Liver (tissue), 9 donors: Measurements from ENCODE around the gene TEX53. TPM values are rescaled to one million over a fixed set of nuclear protein-coding genes. Genes with fewer than 3 reads are reported as not detected.

Experiments used
- DNase-seq: peaks from one replicate; pipeline ENCODE4 v3.0.0-alpha.2; 2017; ENCODE audit warnings: low spot score
- H3K27ac ChIP-seq, 2 donors: one replicate each; pipeline ENCODE4 v1.7.0; 2013; ENCODE audit warnings: inconsistent platforms in 2 of 2, low read length in 2 of 2, control low read depth in 1 of 2, low read depth in 1 of 2, mild to moderate bottlenecking in 1 of 2
- H3K27me3 ChIP-seq, 4 donors: one replicate each; pipeline versions ENCODE4 v1.6.1 to v1.7.0; 2013; ENCODE audit warnings: low read length in 3 of 4, inconsistent platforms in 1 of 4, mild to moderate bottlenecking in 1 of 4, moderate library complexity in 1 of 4; ENCODE audit not compliant: control insufficient read depth in 4 of 4, insufficient read depth in 4 of 4
- H3K36me3 ChIP-seq, 4 donors: one replicate each; pipeline versions ENCODE4 v1.6.1 to v1.7.0; 2013; ENCODE audit warnings: low read length in 3 of 4, mild to moderate bottlenecking in 3 of 4, low read depth in 1 of 4, moderate library complexity in 1 of 4; ENCODE audit not compliant: control insufficient read depth in 4 of 4, insufficient read depth in 3 of 4
- H3K4me1 ChIP-seq, 4 donors: one replicate each; pipeline versions ENCODE4 v1.6.1 to v1.7.0; 2013; ENCODE audit warnings: low read length in 3 of 4, mild to moderate bottlenecking in 3 of 4, moderate library complexity in 1 of 4; ENCODE audit not compliant: control insufficient read depth in 4 of 4, insufficient read depth in 4 of 4
- H3K4me3 ChIP-seq, 3 donors: one replicate each; pipeline versions ENCODE4 v1.6.1 to v1.7.0; 2013; ENCODE audit warnings: low read length in 3 of 3, control low read depth in 1 of 3, low read depth in 1 of 3, mild to moderate bottlenecking in 1 of 3
- H3K9ac ChIP-seq, 2 donors: one replicate each; pipeline ENCODE4 v1.7.0; 2013; ENCODE audit warnings: low read length in 2 of 2, mild to moderate bottlenecking in 2 of 2, moderate library complexity in 2 of 2, control low read depth in 1 of 2, low read depth in 1 of 2
- H3K9me3 ChIP-seq, 4 donors: one replicate each; pipeline versions ENCODE4 v1.6.1 to v1.7.0; 2013; ENCODE audit warnings: low read length in 3 of 4; ENCODE audit not compliant: control insufficient read depth in 4 of 4
- EGR1 ChIP-seq, 2 donors: IDR thresholded peaks; 2 replicates each; pipeline ENCODE4 v1.6.1; 2016 to 2018; ENCODE audit warnings: antibody characterized with exemption in 2 of 2, low read depth in 2 of 2
- FOXA1 ChIP-seq: IDR thresholded peaks from 2 replicates; pipeline ENCODE4 v1.6.1; 2016; ENCODE audit warnings: antibody characterized with exemption
- FOXA2 ChIP-seq: IDR thresholded peaks from 2 replicates; pipeline ENCODE4 v1.6.1; 2016; ENCODE audit warnings: antibody characterized with exemption
- GABPA ChIP-seq, 2 donors: IDR thresholded peaks in 1 of 2; conservative IDR thresholded peaks in 1 of 2; 2 replicates each; pipeline ENCODE4 v1.6.1; 2016; ENCODE audit warnings: antibody characterized with exemption in 2 of 2, mild to moderate bottlenecking in 1 of 2, moderate library complexity in 1 of 2
- HNF4A ChIP-seq, 2 donors: conservative IDR thresholded peaks; 2 replicates each; pipeline ENCODE4 v1.6.1; 2016; ENCODE audit warnings: antibody characterized with exemption in 2 of 2, mild to moderate bottlenecking in 2 of 2
- HNF4G ChIP-seq: IDR thresholded peaks from 2 replicates; pipeline ENCODE4 v1.6.1; 2016; ENCODE audit warnings: antibody characterized with exemption
- JUND ChIP-seq, 2 donors: IDR thresholded peaks; 2 replicates each; pipeline ENCODE4 v1.6.1; 2016; ENCODE audit warnings: antibody characterized with exemption in 2 of 2
- MAX ChIP-seq: IDR thresholded peaks from 2 replicates; pipeline ENCODE4 v1.6.1; 2016; ENCODE audit warnings: antibody characterized with exemption
- NR2F2 ChIP-seq: IDR thresholded peaks from 2 replicates; pipeline ENCODE4 v1.6.1; 2016; ENCODE audit warnings: antibody characterized with exemption
- RAD21 ChIP-seq, 2 donors: IDR thresholded peaks; 2 replicates each; pipeline ENCODE4 v1.6.1; 2016; ENCODE audit warnings: antibody characterized with exemption in 2 of 2, mild to moderate bottlenecking in 2 of 2
- SP1 ChIP-seq: IDR thresholded peaks from 2 replicates; pipeline ENCODE4 v1.6.1; 2018; ENCODE audit warnings: antibody characterized with exemption, mild to moderate bottlenecking
- TAF1 ChIP-seq: conservative IDR thresholded peaks from 2 replicates; pipeline ENCODE4 v1.6.1; 2016; ENCODE audit warnings: antibody characterized with exemption, mild to moderate bottlenecking
- ZBTB33 ChIP-seq: IDR thresholded peaks from 2 replicates; pipeline ENCODE4 v1.6.1; 2016; ENCODE audit warnings: antibody characterized with exemption
- WGBS: extraction: QIAGEN DNeasy Blood & Tissue Kit; methylation state at CpG from one replicate; pipeline ENCODE4 v1.1.7; 2013; 5-methylcytosine and 5-hydroxymethylcytosine counted together
- polyA plus RNA-seq, 2 donors: library from polyadenylated mRNA; stranded (reverse) in 1 of 2; unstranded in 1 of 2; fragments of 200-250 nt in 1 of 2; fragments of >200 nt in 1 of 2; fragmentation: Nextera tagmentation in 1 of 2; extraction: Ambion mirVana in 1 of 2; gene quantifications; one replicate each; pipeline versions ENCODE4 v1.2.1 to v1.2.3, GENCODE V29; 2013 to 2015
- total RNA-seq, 2 donors: library from RNA; depleted of rRNA; stranded (reverse); fragments of >200 nt; gene quantifications; one replicate each; pipeline ENCODE4 v1.2.3, GENCODE V29; 2014
- TF ChIP-seq, protein P1 (sequence below): IDR thresholded peaks from 2 replicates; pipeline ENCODE4 v1.6.1; 2016; ENCODE audit warnings: antibody characterized with exemption, mild to moderate bottlenecking
- TF ChIP-seq, protein P2 (sequence below): IDR thresholded peaks from 2 replicates; pipeline ENCODE4 v1.6.1; 2016; ENCODE audit warnings: antibody characterized with exemption
- donor health status: healthy.
- donor health status: healthy.
- donor health status: healthy.
- donor health status: healthy.
- donor health status: healthy.

Gene TEX53
- total and polyA plus RNA-seq, 4 donors: not detected

GRCh38 chr9:114674798-114675540 is 17.4 kb upstream of the TEX53 start:
- Histone ChIP-seq H3K4me1 (no peaks in the 10 kb centered on the region), H3K36me3 (no peaks in the 10 kb centered on the region), H3K27me3 (no peaks in the 10 kb centered on the region), H3K9ac (no peak overlapping the region), H3K27ac (no peak overlapping the region), H3K9me3 (peaks cover 0 to 4% (median 0%) of the 10 kb centered on the region in 4 donors), H3K4me3 (no peak overlapping the region)
- DNase-seq: no peak
- 79% methylated on average over 3 of the region's 3 CpGs for WGBS
- TF ChIP-seq HNF4G (no peak), MAX (no peak), SP1 (no peak), ZBTB33 (no peak), RAD21 (IDR thresholded peaks at IDR 0.05) (no peak), HNF4A (conservative IDR thresholded peaks at IDR 0.05) (no peak), GABPA (IDR thresholded peaks at IDR 0.05 in 1 of 2, conservative IDR thresholded peaks at IDR 0.05 in 1 of 2) (no peak), EGR1 (IDR thresholded peaks at IDR 0.05; ENCODE audit: low read depth in 2 of 2) (no peak), FOXA2 (no peak), TAF1 (no peak), JUND (IDR thresholded peaks at IDR 0.05) (no peak)
- TF ChIP-seq, protein P1, sequence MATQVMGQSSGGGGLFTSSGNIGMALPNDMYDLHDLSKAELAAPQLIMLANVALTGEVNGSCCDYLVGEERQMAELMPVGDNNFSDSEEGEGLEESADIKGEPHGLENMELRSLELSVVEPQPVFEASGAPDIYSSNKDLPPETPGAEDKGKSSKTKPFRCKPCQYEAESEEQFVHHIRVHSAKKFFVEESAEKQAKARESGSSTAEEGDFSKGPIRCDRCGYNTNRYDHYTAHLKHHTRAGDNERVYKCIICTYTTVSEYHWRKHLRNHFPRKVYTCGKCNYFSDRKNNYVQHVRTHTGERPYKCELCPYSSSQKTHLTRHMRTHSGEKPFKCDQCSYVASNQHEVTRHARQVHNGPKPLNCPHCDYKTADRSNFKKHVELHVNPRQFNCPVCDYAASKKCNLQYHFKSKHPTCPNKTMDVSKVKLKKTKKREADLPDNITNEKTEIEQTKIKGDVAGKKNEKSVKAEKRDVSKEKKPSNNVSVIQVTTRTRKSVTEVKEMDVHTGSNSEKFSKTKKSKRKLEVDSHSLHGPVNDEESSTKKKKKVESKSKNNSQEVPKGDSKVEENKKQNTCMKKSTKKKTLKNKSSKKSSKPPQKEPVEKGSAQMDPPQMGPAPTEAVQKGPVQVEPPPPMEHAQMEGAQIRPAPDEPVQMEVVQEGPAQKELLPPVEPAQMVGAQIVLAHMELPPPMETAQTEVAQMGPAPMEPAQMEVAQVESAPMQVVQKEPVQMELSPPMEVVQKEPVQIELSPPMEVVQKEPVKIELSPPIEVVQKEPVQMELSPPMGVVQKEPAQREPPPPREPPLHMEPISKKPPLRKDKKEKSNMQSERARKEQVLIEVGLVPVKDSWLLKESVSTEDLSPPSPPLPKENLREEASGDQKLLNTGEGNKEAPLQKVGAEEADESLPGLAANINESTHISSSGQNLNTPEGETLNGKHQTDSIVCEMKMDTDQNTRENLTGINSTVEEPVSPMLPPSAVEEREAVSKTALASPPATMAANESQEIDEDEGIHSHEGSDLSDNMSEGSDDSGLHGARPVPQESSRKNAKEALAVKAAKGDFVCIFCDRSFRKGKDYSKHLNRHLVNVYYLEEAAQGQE: no peak
- TF ChIP-seq, protein P2, sequence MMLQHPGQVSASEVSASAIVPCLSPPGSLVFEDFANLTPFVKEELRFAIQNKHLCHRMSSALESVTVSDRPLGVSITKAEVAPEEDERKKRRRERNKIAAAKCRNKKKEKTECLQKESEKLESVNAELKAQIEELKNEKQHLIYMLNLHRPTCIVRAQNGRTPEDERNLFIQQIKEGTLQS: no peak

DNA sequence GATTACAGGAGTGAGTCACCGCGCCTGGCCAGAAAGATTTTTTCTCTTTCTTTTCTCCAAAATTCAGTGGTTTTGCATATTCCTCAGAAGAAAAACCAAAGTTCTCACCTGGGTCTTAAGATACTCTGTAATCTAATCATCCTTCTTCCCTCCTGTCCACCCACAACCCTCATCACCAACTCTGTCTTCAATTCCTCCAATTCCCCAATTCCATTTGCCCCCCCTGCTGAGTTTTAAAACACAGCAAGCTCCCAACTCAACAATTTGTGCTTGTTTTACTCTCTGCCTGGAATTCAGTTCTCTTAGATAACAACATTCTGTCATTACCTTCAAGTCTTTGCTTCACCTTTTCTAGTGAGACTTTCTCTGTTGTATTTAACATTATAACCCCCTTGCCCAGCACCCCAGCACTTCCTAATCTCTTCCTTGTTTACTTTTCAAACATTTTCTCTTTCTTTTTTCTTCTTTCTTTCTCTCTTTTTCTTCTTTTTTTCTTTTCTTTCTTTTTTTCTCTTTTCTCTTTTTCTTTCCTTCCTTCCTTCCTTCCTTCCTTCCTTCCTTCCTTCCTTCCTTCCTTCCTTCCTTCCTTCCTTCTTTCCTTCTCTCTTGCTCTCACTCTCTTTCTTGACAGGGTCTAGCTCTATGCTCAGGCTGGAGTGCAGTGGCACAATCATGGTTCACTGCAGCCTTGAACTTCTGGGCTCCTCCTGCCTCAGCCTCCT is 16.6 kb upstream of the TEX53 start:
- Histone ChIP-seq H3K9me3 (peaks cover 0 to 4% (median 0%) of the 10 kb centered on the region in 4 donors), H3K27ac (no peak overlapping the region), H3K27me3 (no peaks in the 10 kb centered on the region), H3K9ac (no peak overlapping the region), H3K36me3 (no peaks in the 10 kb centered on the region), H3K4me3 (no peak overlapping the region), H3K4me1 (no peaks in the 10 kb centered on the region)
- DNase-seq: no peak
- WGBS: 96% methylated on average over 2 of the region's 2 CpGs
- no peak for TF ChIP-seq NR2F2
- no peak for TF ChIP-seq FOXA1
